Measurements from ENCODE around the gene ASF1B. TPM values are rescaled to one million over a fixed set of nuclear protein-coding genes. Genes with fewer than 3 reads are reported as not detected.

ASF1B gene
- total and polyA plus RNA-seq, 4 experiments from 2014 or later, result 1.8 to 3.0 (median 2.6) TPM

DNA sequence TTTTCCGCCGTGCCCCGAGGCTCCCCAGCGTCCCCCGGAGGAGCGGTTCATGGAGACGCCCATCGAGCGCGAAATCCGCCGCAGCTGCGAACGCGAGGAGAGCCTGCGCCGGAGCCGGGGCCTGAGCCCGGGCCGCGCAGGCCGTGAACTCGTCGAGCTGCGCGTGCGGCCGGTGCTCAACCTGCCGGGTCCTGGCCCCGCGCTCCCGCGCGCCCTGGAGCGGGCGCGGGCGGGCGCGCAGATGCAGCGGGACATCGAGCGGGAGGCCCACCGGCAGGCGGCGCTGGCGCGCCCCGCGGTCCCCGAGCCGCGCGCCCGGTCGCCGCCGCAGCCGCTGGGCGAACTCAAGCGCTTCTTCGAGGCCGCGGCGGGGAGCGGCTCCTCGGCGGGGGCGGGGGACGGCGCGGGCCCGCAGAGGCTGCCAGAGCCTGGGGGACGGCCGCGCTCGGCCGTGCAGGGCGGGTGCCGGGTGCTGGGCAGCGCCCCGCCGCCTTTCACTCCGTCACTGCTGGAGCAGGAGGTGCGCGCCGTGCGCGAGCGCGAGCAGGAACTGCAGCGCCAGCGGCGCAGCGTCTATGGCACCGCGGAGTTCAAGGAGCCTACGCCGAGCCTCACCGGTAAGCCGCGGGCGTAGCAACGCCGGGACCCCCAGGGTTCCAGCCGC lies 63.0 kb downstream of the ASF1B start:
- intact Hi-C loops (cut with micrococcal nuclease), result loop anchor here (1.0 to 10.0 kb wide), 9 partner anchors 15 to 477 kb away; partner anchors contain the start of genes DCAF15 and SAMD1
- peaks cover 7 to 28% (median 15%) of the 10 kb centered on the region in 4 donors for H3K4me1 Mint-ChIP-seq
- peak overlapping the region; percentile 61 for H3K27ac ChIP-seq (ENCODE audit: low read depth, low read length)

DNA sequence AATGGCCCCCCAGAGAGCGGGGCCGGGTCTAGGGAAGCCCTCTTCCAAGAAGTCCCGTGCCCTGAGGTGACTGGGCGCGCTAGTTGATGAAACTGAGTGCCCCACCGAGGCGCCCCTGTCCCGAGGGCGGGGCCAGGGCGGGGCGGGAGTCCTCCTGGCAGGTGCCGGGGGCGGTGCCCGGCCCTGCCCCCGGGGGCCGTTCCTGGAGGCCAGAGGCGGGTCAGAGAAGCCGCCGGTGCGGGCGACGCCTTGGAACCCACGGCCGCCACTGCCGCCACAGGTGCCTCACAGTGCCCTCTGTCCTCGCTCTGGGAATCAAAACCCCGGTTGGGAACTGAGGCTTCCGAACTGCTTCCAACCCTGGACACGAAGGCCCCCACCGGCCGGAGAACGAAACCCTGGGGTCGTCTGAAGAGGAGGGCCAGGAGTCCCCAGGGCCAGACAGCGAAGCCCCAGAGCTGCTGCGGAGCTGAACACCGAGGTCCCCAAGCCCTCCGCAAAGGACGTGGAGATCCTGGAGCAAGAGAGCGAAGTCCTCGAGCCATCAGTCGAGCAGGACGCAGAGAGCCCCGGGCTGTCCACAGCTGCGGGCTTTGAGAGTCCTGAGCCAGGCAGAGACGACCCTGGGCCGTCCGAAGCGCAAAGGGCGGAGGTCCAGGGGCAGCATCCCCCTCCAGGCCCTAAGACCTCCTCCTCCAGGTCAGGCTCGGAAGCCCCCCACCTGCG lies 63.7 kb downstream of the ASF1B start, which contains the start of gene MISP3:
MISP3 (plus strand) TSS at position 252 of the 726 bp plus-strand sequence. CDS start 524 bp downstream, outside the sequence.
- Mint-ChIP-seq H3K27ac (peak within 1 kb of the TSS; percentile 70 to 97 (median 88)), H3K36me3 (peaks cover 0 to 1% of the 10 kb centered on the region in 2 donors), H3K9me3 (no peaks in the 10 kb centered on the region), H3K27me3 (no peaks in the 10 kb centered on the region), H3K4me3 (peak within 1 kb of the TSS; percentile 89 to 98 (median 93)), H3K4me1 (peaks cover 7 to 28% (median 15%) of the 10 kb centered on the region in 4 donors)
- peak within 1 kb of the TSS; percentile 36 to 70 for H3K4me3 ChIP-seq (ENCODE audit: low read length in 2 of 2)
- intact Hi-C loops (cut with micrococcal nuclease), result loop anchor here (1.0 to 10.0 kb wide), 9 partner anchors 14 to 476 kb away; partner anchors contain the start of genes DCAF15 and SAMD1
- peak within 1 kb of the TSS; percentile 61 for H3K27ac ChIP-seq (ENCODE audit: low read depth, low read length)
- no peaks in the 10 kb centered on the region for H3K36me3 ChIP-seq (ENCODE audit: insufficient read depth, low read length)
- ChIA-PET POLR2A (ENCODE audit: partially characterized antibody) (interaction anchor here (0.5 to 4.2 kb wide), 9 partner anchors 9 to 192 kb away, joined by 4 to 30 read pairs (median 11); partner anchors contain the start of genes ASF1B, IL27RA, PRKACA and RFX1), CTCF (ENCODE audit: partially characterized antibody) (interaction anchor here (0.7 to 6.9 kb wide), 27 partner anchors 9 to 284 kb away, joined by 3 to 65 read pairs (median 5); partner anchors contain the start of genes ASF1B, IL27RA, NANOS3 and PALM3)
- H3K4me1 ChIP-seq (ENCODE audit: insufficient read depth, low read length), result peaks cover 31% of the 10 kb centered on the region
- no peaks in the 10 kb centered on the region for H3K9me3 ChIP-seq (ENCODE audit: control insufficient read depth in 1 of 2, low read length in 2 of 2)
- DNase-seq, result no peak
- H3K27me3 ChIP-seq (ENCODE audit: insufficient read depth, low read length), result no peaks in the 10 kb centered on the region

More for the DNA sequence above, 63.0 kb downstream of the ASF1B start:
- H3K9me3 Mint-ChIP-seq, result no peaks in the 10 kb centered on the region
- DNase-seq, result peak; percentile 80 to 88 (median 84)
- ChIA-PET CTCF (ENCODE audit: partially characterized antibody) (interaction anchor here (0.7 to 6.9 kb wide), 32 partner anchors 9 to 285 kb away, joined by 3 to 65 read pairs (median 5); partner anchors contain the start of genes ASF1B, IL27RA and PALM3), POLR2A (ENCODE audit: partially characterized antibody) (interaction anchor here (0.5 to 4.2 kb wide), 15 partner anchors 8 to 210 kb away, joined by 3 to 30 read pairs (median 6); partner anchors contain the start of genes ASF1B, DCAF15, IL27RA and PRKACA)
- H3K36me3 ChIP-seq (ENCODE audit: insufficient read depth, low read length), result no peaks in the 10 kb centered on the region
- peak overlapping the region; percentile 70 to 90 for H3K4me3 ChIP-seq (ENCODE audit: low read length in 2 of 2)
- H3K4me3 Mint-ChIP-seq, result peak overlapping the region; percentile 89 to 98 (median 93)
- no peaks in the 10 kb centered on the region for H3K27me3 Mint-ChIP-seq
- no peaks in the 10 kb centered on the region for H3K9me3 ChIP-seq (ENCODE audit: control insufficient read depth in 1 of 2, low read length in 2 of 2)
- peak overlapping the region; percentile 70 to 97 (median 88) for H3K27ac Mint-ChIP-seq
- H3K27me3 ChIP-seq (ENCODE audit: insufficient read depth, low read length), result no peaks in the 10 kb centered on the region
- peaks cover 0 to 1% of the 10 kb centered on the region in 2 donors for H3K36me3 Mint-ChIP-seq
- peaks cover 31% of the 10 kb centered on the region for H3K4me1 ChIP-seq (ENCODE audit: insufficient read depth, low read length)

GRCh38 chr19:14070268-14071050 lies 65.9 kb downstream of the ASF1B start:
- Histone ChIP-seq H3K27me3 (ENCODE audit: insufficient read depth, low read length) (no peaks in the 10 kb centered on the region), H3K27ac (ENCODE audit: low read depth, low read length) (no peak overlapping the region), H3K9me3 (ENCODE audit: control insufficient read depth in 1 of 2, low read length in 2 of 2) (no peaks in the 10 kb centered on the region), H3K4me3 (ENCODE audit: low read length in 2 of 2) (no peak overlapping the region), H3K36me3 (ENCODE audit: insufficient read depth, low read length) (no peaks in the 10 kb centered on the region), H3K4me1 (ENCODE audit: insufficient read depth, low read length) (peaks cover 31% of the 10 kb centered on the region)
- DNase-seq, result no peak
- Mint-ChIP-seq H3K36me3 (peaks cover 0 to 1% of the 10 kb centered on the region in 2 donors), H3K27me3 (peaks cover 1 to 5% of the 10 kb centered on the region in 2 donors), H3K4me3 (peak overlapping the region in 4 of 8 donors; percentile 33 to 55 (median 50)), H3K9me3 (no peaks in the 10 kb centered on the region), H3K27ac (no peak overlapping the region), H3K4me1 (peaks cover 7 to 26% (median 15%) of the 10 kb centered on the region in 4 donors)
- ChIA-PET POLR2A (ENCODE audit: partially characterized antibody) (interaction anchor here (0.6 to 4.2 kb wide), 4 partner anchors 17 to 190 kb away, joined by 3 to 30 read pairs (median 3); no protein-coding TSS in a partner anchor), CTCF (ENCODE audit: partially characterized antibody) (interaction anchor here (0.6 to 6.9 kb wide), 13 partner anchors 10 to 209 kb away, joined by 3 to 65 read pairs (median 4); partner anchors contain the start of genes ASF1B and PALM3)
- intact Hi-C loops (cut with micrococcal nuclease), result loop anchor here (10.0 kb wide), 1 partner anchor 116 kb away; the partner anchor contains the start of gene DCAF15

Other genes starting within 250 kb of the ASF1B start
- gene BRME1, start 230.5 kb downstream of the ASF1B start, total RNA-seq, result 1 to 10 TPM; 3.1 to 3.8 TPM
- gene BRME1, start 230.5 kb downstream of the ASF1B start, polyA plus RNA-seq, result under 1 TPM; 0.35 to 0.41 TPM
- 10 to 100 TPM; 32.9 to 37.1 TPM for gene CC2D1A, start 230.4 kb downstream of the ASF1B start, total RNA-seq
- gene CC2D1A, start 230.4 kb downstream of the ASF1B start, polyA plus RNA-seq, result 10 to 100 TPM in 1 of 2 donors, 1 to 10 TPM in 1; 3.8 to 13.9 TPM
- gene PODNL1, start 198.2 kb downstream of the ASF1B start, total RNA-seq, result not detected
- not detected for gene PODNL1, start 198.2 kb downstream of the ASF1B start, polyA plus RNA-seq
- 10 to 100 TPM; 92.9 to 96.7 TPM for gene DCAF15, start 184.1 kb downstream of the ASF1B start, total RNA-seq
- 1 to 10 TPM; 4.9 to 7.2 TPM for gene DCAF15, start 184.1 kb downstream of the ASF1B start, polyA plus RNA-seq
- gene RFX1, start 130.3 kb downstream of the ASF1B start, total RNA-seq, result 10 to 100 TPM; 17.4 to 17.8 TPM
- 1 to 10 TPM in 1 of 2 donors, not detected in 1; 2.5 TPM for gene RFX1, start 130.3 kb downstream of the ASF1B start, polyA plus RNA-seq
- not detected for gene RLN3, start 108.4 kb downstream of the ASF1B start, total RNA-seq
- under 1 TPM in 1 of 2 donors, not detected in 1; 0.41 TPM for gene RLN3, start 108.4 kb downstream of the ASF1B start, polyA plus RNA-seq
- 10 to 100 TPM; 74.3 to 76.2 TPM for gene IL27RA, start 104.8 kb downstream of the ASF1B start, total RNA-seq
- gene IL27RA, start 104.8 kb downstream of the ASF1B start, polyA plus RNA-seq, result 100 to 1,000 TPM; 101 to 104 TPM
- not detected for gene PALM3, start 74.5 kb downstream of the ASF1B start, total RNA-seq
- not detected for gene PALM3, start 74.5 kb downstream of the ASF1B start, polyA plus RNA-seq
- gene MISP3, start 63.8 kb downstream of the ASF1B start, total RNA-seq, result 1 to 10 TPM; 1.3 to 1.6 TPM
- gene MISP3, start 63.8 kb downstream of the ASF1B start, polyA plus RNA-seq, result 1 to 10 TPM in 1 of 2 donors, under 1 TPM in 1; 0.68 to 1.1 TPM
- under 1 TPM in 1 of 2 experiments, not detected in 1; 0.55 TPM for gene C19orf67, start 50.8 kb downstream of the ASF1B start, total RNA-seq
- gene C19orf67, start 50.8 kb downstream of the ASF1B start, polyA plus RNA-seq, result not detected
- 10 to 100 TPM; 36.7 to 43.3 TPM for gene SAMD1, start 45.8 kb downstream of the ASF1B start, total RNA-seq
- 1 to 10 TPM in 1 of 2 donors, under 1 TPM in 1; 0.16 to 2.4 TPM for gene SAMD1, start 45.8 kb downstream of the ASF1B start, polyA plus RNA-seq
- gene PRKACA, start 18.8 kb downstream of the ASF1B start, total RNA-seq, result 10 to 100 TPM; 48.9 to 51.7 TPM
- 1 to 10 TPM in 1 of 2 donors, under 1 TPM in 1; 0.42 to 2.2 TPM for gene PRKACA, start 18.8 kb downstream of the ASF1B start, polyA plus RNA-seq
- 10 to 100 TPM; 19.3 to 22.0 TPM for gene ADGRL1, start 69.6 kb upstream of the ASF1B start, total RNA-seq
- 1 to 10 TPM in 1 of 2 donors, under 1 TPM in 1; 0.55 to 1.3 TPM for gene ADGRL1, start 69.6 kb upstream of the ASF1B start, polyA plus RNA-seq
- 100 to 1,000 TPM; 170 to 173 TPM for gene ADGRE5, start 244.9 kb upstream of the ASF1B start, total RNA-seq
- 100 to 1,000 TPM; 211 to 275 TPM for gene ADGRE5, start 244.9 kb upstream of the ASF1B start, polyA plus RNA-seq